ENCODE measurements around the gene CFAP206. TPM values are rescaled to one million over a fixed set of nuclear protein-coding genes. Genes with fewer than 3 reads are reported as not detected.

Gene CFAP206
- total and polyA plus RNA-seq, 2 donors (not counting 3 experiments of a cell fraction or from before 2014, with no cell fraction given) = 0.15 to 0.20 TPM

DNA sequence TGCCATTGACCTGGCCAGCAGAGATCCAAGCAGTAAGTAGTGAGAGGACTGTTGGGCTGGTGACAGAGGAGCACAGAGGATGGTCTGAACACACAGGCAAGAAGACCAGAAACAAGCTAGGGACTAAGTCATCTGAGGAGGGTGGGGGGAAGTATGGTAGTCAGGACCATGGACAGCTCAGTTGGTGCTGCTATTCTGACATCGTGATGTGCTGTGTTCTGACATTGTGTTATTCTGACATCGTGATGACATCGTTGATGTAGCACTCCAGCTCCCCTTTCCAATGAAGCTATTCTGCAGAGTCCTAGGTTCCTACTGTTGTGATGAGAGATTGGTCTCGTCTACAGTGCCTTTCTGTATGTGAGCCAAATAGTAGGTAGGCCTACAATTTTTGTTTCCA, 28.7 kb downstream of the CFAP206 start:
- peak; percentile 67 for TF ChIP-seq MYC (IDR thresholded peaks at IDR 0.05; ENCODE audit: low read depth, low read length)
- no peak for TF ChIP-seq JUN (IDR thresholded peaks at IDR 0.05; ENCODE audit: borderline replicate concordance, insufficient read depth, insufficient read length, low read depth)
- H3K4me3 ChIP-seq (replicated peaks in 1 of 3; ENCODE audit: insufficient read depth in 1 of 3, low read depth in 1 of 3, low read length in 3 of 3) = no peak overlapping the region
- no TSS peak for BruUV-seq (replicated peaks)
- H3K9ac ChIP-seq (replicated peaks; ENCODE audit: extremely low read depth, insufficient read depth, low read length) = no peak overlapping the region
- no peaks in the 10 kb centered on the region for H3K4me1 ChIP-seq (ENCODE audit: control insufficient read depth, extremely low read depth, insufficient read depth, low read length)
- H3K9me1 ChIP-seq (replicated peaks; ENCODE audit: control insufficient read depth, extremely low read depth, insufficient read depth, low read length) = no peaks in the 10 kb centered on the region
- dilution Hi-C loops (cut with MboI; ENCODE audit: extremely low pct_ligation_motif_present, low sequenced_read_pairs) = no loop called here
- DNase-seq (ENCODE audit: low read depth, low spot score) (peak; percentile 73), FAIRE-seq (peak; percentile 85)
- POLR2A ChIA-PET = interaction anchor here (0.7 to 0.8 kb wide), 2 partner anchors 9 to 153 kb away, joined by 4 to 6 read pairs; partner anchors contain the start of gene RARS2
- CTCF ChIA-PET = interaction anchor here (0.6 to 1.1 kb wide), 4 partner anchors 18 to 357 kb away, joined by 3 to 4 read pairs (median 3); no protein-coding TSS in a partner anchor
- H3K36me3 ChIP-seq (ENCODE audit: control insufficient read depth in 2 of 2, extremely low read depth in 1 of 2, insufficient read depth in 2 of 2, low read length in 2 of 2) = no peaks in the 10 kb centered on the region
- no peaks in the 10 kb centered on the region for H3K27me3 ChIP-seq (ENCODE audit: control insufficient read depth in 2 of 2, insufficient read depth in 2 of 2, low read length in 2 of 2)
- intact Hi-C loops (cut with micrococcal nuclease) = no loop called here
- H3K9me3 ChIP-seq (replicated peaks; ENCODE audit: control insufficient read depth, insufficient read depth, low read length) = no peaks in the 10 kb centered on the region
- H3K79me2 ChIP-seq (ENCODE audit: control insufficient read depth, insufficient read depth, low read length) = no peaks in the 10 kb centered on the region
- H3K4me2 ChIP-seq (ENCODE audit: insufficient read depth, low read length) = no peak overlapping the region
- H3K27ac ChIP-seq (ENCODE audit: insufficient read depth, low read depth, low read length) = no peak overlapping the region
- H2AFZ ChIP-seq (ENCODE audit: low read depth, low read length) = no peak overlapping the region
- H4K20me1 ChIP-seq (replicated peaks; ENCODE audit: control insufficient read depth, extremely low read depth, insufficient read depth, low read length) = no peaks in the 10 kb centered on the region

DNA sequence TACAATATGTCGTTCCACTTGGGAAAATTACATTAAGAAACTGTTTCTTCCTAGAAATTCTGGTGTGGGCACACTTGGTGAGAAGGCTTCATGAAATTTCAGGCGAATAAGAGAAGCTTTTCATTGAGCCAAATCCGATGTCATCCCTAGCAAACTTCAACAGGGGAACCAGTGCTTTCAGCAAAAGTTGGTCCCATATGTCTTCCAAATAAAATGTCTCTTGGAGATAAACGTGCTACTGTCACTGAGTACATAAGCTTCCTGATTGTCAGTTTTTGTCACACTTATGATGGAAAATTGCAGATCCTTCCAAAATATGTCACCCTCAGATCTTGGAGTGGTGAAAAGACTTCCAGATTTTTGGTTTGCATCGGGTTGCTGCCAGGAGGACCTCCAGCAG, 33.9 kb downstream of the CFAP206 start:
- no peaks in the 10 kb centered on the region for H3K9me1 ChIP-seq (replicated peaks; ENCODE audit: control insufficient read depth, extremely low read depth, insufficient read depth, low read length)
- no peak overlapping the region for H3K4me3 ChIP-seq (replicated peaks in 1 of 3; ENCODE audit: insufficient read depth in 1 of 3, low read depth in 1 of 3, low read length in 3 of 3)
- TF ChIP-seq FOS (IDR thresholded peaks at IDR 0.05; ENCODE audit: borderline replicate concordance, insufficient read depth, low read length) = no peak
- no peak for TF ChIP-seq MYC (IDR thresholded peaks at IDR 0.05; ENCODE audit: low read depth, low read length)
- no peak for TF ChIP-seq JUN (IDR thresholded peaks at IDR 0.05; ENCODE audit: borderline replicate concordance, insufficient read depth, insufficient read length, low read depth)
- H3K4me1 ChIP-seq (ENCODE audit: control insufficient read depth, extremely low read depth, insufficient read depth, low read length) = no peaks in the 10 kb centered on the region
- no peak overlapping the region for H2AFZ ChIP-seq (ENCODE audit: low read depth, low read length)
- DNase-seq (ENCODE audit: low read depth, low spot score) (no peak), FAIRE-seq (no peak)
- H3K27ac ChIP-seq (ENCODE audit: insufficient read depth, low read depth, low read length) = no peak overlapping the region
- ChIA-PET CTCF (no interaction called here), POLR2A (no interaction called here)
- H3K79me2 ChIP-seq (ENCODE audit: control insufficient read depth, insufficient read depth, low read length) = no peaks in the 10 kb centered on the region
- H4K20me1 ChIP-seq (replicated peaks; ENCODE audit: control insufficient read depth, extremely low read depth, insufficient read depth, low read length) = no peaks in the 10 kb centered on the region
- no TSS peak for BruUV-seq (replicated peaks)
- H3K9ac ChIP-seq (replicated peaks; ENCODE audit: extremely low read depth, insufficient read depth, low read length) = no peak overlapping the region
- H3K27me3 ChIP-seq (ENCODE audit: control insufficient read depth in 2 of 2, insufficient read depth in 2 of 2, low read length in 2 of 2) = no peaks in the 10 kb centered on the region
- no peaks in the 10 kb centered on the region for H3K9me3 ChIP-seq (replicated peaks; ENCODE audit: control insufficient read depth, insufficient read depth, low read length)
- H3K4me2 ChIP-seq (ENCODE audit: insufficient read depth, low read length) = no peak overlapping the region
- intact Hi-C loops (cut with micrococcal nuclease) (no loop called here), dilution Hi-C loops (cut with MboI; ENCODE audit: extremely low pct_ligation_motif_present, low sequenced_read_pairs) (no loop called here)
- no peaks in the 10 kb centered on the region for H3K36me3 ChIP-seq (ENCODE audit: control insufficient read depth in 2 of 2, extremely low read depth in 1 of 2, insufficient read depth in 2 of 2, low read length in 2 of 2)

Measured in endothelial cell of umbilical vein (primary cell).